Activated naive CD8-positive, alpha-beta T cell treated with anti-CD3 and anti-CD28 coated beads, Interleukin-2, amount 10 ng/mL, durations not matched to agents 7 days and 5 days (primary cell): ENCODE results near the gene MAGEC3. TPM values are rescaled to one million over a fixed set of nuclear protein-coding genes. Genes with fewer than 3 reads are reported as not detected.
"Not testable (repeated sequence)": the region's sequence is repeated elsewhere in the genome, so short reads cannot be mapped to it uniquely, and the experiment has no call there.

ENCODE experiments used
- ATAC-seq: fragments of 150-1000 bp; cut with Tn5 transposase; one replicate; pipeline ENCODE4 v1.10.0; 2021; ENCODE audit warnings: low read depth, moderate library complexity
- POLR2A ChIA-PET: fragments of 350-600 bp; sonication (Branson Sonifier 250); formaldehyde crosslinking; loops from one replicate; lab custom pipeline; 2021; ENCODE audit warnings: antibody characterized with exemption; lab: Charles Lee
- DNase-seq: peaks from one replicate; pipeline ENCODE4 v3.0.0; 2021
- H3K27ac Mint-ChIP-seq: one replicate; pipeline ENCODE4 v1.8.0; 2022; ENCODE audit warnings: mild to moderate bottlenecking, mixed read lengths
- H3K27me3 Mint-ChIP-seq: one replicate; pipeline ENCODE4 v1.8.0; 2022; ENCODE audit warnings: mild to moderate bottlenecking, moderate library complexity, mixed read lengths
- H3K36me3 Mint-ChIP-seq: one replicate; pipeline ENCODE4 v1.8.0; 2021; ENCODE audit warnings: mild to moderate bottlenecking, mixed read lengths
- H3K4me1 Mint-ChIP-seq: one replicate; pipeline ENCODE4 v1.8.0; 2021; ENCODE audit warnings: mixed read lengths
- H3K4me3 Mint-ChIP-seq: one replicate; pipeline ENCODE4 v1.8.0; 2022; ENCODE audit warnings: mild to moderate bottlenecking, moderate library complexity, mixed read lengths
- H3K9me3 Mint-ChIP-seq: one replicate; pipeline ENCODE4 v1.8.0; 2021; ENCODE audit warnings: mixed read lengths
- total RNA-seq, 2 experiments: library from RNA; stranded (reverse); gene quantifications; one replicate each; pipeline ENCODE4 v1.2.3, GENCODE V29; 2021

The MAGEC3 gene, protein sequence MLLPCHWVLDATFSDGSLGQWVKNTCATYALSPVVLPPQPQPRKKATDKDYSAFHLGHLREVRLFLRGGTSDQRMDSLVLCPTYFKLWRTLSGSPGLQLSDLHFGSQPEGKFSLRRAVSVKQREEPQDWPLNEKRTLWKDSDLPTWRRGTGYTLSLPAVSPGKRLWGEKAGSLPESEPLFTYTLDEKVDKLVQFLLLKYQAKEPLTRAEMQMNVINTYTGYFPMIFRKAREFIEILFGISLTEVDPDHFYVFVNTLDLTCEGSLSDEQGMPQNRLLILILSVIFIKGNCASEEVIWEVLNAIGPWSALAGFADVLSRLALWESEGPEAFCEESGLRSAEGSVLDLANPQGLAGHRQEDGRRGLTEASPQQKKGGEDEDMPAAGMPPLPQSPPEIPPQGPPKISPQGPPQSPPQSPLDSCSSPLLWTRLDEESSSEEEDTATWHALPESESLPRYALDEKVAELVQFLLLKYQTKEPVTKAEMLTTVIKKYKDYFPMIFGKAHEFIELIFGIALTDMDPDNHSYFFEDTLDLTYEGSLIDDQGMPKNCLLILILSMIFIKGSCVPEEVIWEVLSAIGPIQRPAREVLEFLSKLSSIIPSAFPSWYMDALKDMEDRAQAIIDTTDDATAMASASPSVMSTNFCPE
- not detected for total RNA-seq

DNA sequence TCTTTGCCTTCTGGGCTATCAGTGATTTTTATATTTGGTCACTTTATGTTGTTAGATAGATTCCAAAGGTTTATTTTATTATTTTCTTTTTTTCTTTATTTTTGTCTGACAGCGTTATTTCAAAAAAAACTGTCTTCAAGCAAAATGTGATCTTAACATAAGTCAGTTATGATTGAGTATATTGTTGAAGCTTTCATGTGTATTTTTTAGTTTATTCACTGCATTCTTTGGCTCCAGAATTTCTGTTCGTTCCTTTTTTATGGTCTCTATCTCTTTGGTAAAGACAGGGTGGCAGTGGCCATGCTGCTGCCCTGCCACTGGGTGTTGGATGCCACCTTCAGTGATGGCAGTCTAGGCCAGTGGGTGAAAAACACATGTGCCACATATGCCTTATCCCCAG lies at the start of gene MAGEC3:
Gene MAGEC3 (plus strand): TSS at position 301 of the 400 bp plus-strand sequence. CDS start 0 bp downstream, at position 301.
- Mint-ChIP-seq H3K4me3 (no peak within 1 kb of the TSS), H3K9me3 (no peaks in the 10 kb centered on the region), H3K36me3 (no peaks in the 10 kb centered on the region), H3K27me3 (no peaks in the 10 kb centered on the region), H3K27ac (no peak within 1 kb of the TSS), H3K4me1 (no peaks in the 10 kb centered on the region)
- POLR2A ChIA-PET: no interaction called here
- no peak for DNase-seq
- no peak for ATAC-seq

DNA sequence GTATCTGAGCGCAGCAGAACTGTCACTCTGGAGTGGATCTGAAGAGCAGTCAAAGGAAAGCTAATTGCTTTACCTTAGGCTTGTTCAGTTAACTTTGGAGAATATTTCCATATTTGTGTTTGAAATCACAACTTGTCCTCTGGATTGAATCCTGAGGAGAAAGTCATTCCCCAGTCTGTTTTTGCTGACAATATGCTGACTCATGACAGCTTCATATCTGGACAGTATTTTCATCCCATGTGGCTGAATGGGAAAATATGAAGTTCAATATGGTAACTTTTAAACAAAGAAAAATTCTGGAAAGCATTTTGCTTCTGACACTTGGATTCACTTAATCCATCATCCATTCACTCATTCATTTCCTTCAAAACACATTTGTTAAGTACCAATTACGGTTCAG lies 46.3 kb upstream of the MAGEC3 start:
- H3K27me3 Mint-ChIP-seq: no peaks in the 10 kb centered on the region
- H3K9me3 Mint-ChIP-seq: no peaks in the 10 kb centered on the region
- POLR2A ChIA-PET: no interaction called here
- no peak overlapping the region for H3K27ac Mint-ChIP-seq
- no peaks in the 10 kb centered on the region for H3K36me3 Mint-ChIP-seq
- no peak overlapping the region for H3K4me3 Mint-ChIP-seq
- no peaks in the 10 kb centered on the region for H3K4me1 Mint-ChIP-seq
- DNase-seq: no peak
- ATAC-seq: no peak

DNA sequence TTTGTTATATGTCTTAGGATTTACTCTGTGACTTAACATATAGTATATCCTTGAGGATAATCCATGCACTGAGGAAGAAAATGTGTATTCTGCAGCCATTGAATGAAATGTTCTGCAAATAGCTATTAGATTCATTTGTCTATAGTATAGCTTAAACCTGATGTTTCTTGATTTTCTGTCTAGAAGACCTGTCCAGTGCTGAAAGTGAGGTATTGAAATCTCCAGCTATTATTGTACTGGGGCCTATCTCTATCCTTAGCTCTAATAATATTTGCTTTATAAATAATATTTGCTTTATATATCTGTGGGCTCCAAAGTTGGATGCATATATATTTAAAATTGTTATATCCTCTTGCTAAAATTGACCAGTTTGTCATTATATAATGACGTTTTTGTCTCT lies 26.7 kb upstream of the MAGEC3 start:
- Mint-ChIP-seq H3K4me3 (no peak overlapping the region), H3K4me1 (no peaks in the 10 kb centered on the region), H3K9me3 (no peaks in the 10 kb centered on the region), H3K27me3 (no peaks in the 10 kb centered on the region), H3K27ac (no peak overlapping the region), H3K36me3 (no peaks in the 10 kb centered on the region)
- DNase-seq: no peak
- no peak for ATAC-seq
- POLR2A ChIA-PET: no interaction called here

DNA sequence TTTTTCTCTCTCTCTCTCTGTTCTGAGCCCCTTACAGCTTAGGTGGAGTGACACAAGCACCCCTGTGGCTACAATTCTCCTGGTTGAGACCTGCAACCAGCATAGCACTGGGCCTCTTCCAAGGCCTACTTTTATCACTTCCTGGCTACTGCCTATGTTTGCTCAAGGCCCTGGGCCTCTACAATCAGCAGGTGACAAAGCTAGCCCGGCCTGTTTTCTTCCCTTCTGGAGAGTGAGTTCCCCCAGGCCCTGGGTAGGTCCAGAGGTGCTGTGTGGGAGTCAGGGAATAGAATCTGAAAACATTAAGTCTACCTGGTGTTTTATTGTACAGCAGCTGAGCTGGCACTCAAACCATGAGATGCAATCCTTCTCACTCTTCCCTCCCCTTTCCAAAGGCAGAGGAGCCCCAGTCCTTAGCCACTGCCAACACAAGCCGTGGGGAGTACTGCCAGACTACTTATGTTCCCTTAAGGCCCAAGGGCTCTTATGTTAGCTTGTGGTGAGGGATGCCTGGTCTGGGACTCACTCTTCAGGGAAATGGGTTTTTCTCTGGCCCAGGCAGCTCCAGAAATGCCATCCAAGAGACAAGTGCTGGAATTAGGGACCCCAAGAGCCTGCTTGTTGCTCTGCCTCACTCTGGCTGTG lies 23.8 kb upstream of the MAGEC3 start:
- DNase-seq: no peak
- Mint-ChIP-seq H3K9me3 (no peaks in the 10 kb centered on the region), H3K4me1 (no peaks in the 10 kb centered on the region), H3K27me3 (no peaks in the 10 kb centered on the region), H3K36me3 (no peaks in the 10 kb centered on the region), H3K4me3 (no peak overlapping the region), H3K27ac (no peak overlapping the region)
- ATAC-seq: no peak
- POLR2A ChIA-PET: no interaction called here

DNA sequence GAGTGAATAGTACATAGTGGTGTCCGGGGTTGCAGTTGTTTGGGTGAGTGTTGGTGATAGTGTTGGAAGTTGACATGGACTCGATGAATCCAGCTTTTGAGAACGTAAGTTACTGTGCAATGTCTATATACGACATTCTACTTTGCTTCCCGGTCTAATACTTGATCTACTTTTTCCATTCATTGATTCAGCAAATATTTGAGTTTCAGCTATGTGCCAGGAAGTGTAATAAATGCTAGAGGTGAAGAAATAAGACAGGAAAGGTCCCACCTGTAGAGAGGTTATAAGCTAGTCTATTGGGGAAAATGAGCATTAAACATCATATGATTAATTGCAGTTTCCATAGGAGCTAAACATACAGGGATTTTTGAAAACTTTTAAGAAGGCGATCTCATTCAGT lies 22.2 kb upstream of the MAGEC3 start:
- H3K27me3 Mint-ChIP-seq: no peaks in the 10 kb centered on the region
- H3K9me3 Mint-ChIP-seq: no peaks in the 10 kb centered on the region
- no peak for ATAC-seq
- no peak overlapping the region for H3K27ac Mint-ChIP-seq
- no peak for DNase-seq
- POLR2A ChIA-PET: no interaction called here
- H3K4me3 Mint-ChIP-seq: no peak overlapping the region
- no peaks in the 10 kb centered on the region for H3K4me1 Mint-ChIP-seq
- H3K36me3 Mint-ChIP-seq: no peaks in the 10 kb centered on the region

DNA sequence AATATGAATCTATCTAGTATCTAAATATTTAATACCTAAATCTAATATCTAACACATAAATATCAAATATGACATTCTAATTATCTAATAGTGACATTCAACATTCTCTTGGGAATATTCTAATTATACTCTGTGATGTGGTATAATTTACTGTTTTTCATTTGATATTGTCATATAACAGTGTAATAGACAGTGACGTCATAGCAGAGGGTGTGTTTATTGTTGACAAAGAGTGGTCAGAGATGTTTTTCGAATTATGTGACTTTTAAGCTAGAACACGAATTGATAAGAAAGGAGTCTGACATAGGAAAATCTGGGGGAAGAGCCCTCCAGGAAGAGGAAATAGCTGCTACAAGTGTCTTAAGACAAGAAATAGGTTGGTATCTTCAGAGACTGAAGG lies 5.9 kb upstream of the MAGEC3 start:
- ATAC-seq (no peak), DNase-seq (no peak)
- Mint-ChIP-seq H3K36me3 (no peaks in the 10 kb centered on the region), H3K4me3 (no peak overlapping the region), H3K9me3 (no peaks in the 10 kb centered on the region), H3K4me1 (no peaks in the 10 kb centered on the region), H3K27ac (no peak overlapping the region), H3K27me3 (no peaks in the 10 kb centered on the region)
- POLR2A ChIA-PET: no interaction called here

DNA sequence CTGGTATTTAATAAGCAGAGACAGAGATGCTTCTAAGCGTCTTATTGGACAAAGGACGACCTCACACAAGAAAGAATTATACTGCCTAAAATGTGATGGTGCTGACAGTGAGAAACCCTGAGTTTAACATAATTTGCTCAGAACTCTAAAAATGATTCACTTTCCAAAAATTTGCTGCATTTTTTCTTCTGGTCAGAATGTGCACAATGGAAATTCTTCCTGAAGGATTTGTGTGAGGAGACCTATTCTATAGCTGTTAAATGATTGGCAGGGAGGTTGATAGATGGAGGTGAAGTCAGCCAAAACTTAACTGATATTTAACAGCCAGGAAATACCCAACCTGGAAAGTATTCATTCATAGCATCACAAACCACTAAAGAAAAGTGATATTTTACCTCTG lies 1.7 kb downstream of the MAGEC3 start:
- no peaks in the 10 kb centered on the region for H3K27me3 Mint-ChIP-seq
- POLR2A ChIA-PET: no interaction called here
- H3K4me3 Mint-ChIP-seq: no peak overlapping the region
- H3K9me3 Mint-ChIP-seq: no peaks in the 10 kb centered on the region
- DNase-seq: no peak
- no peak for ATAC-seq
- no peaks in the 10 kb centered on the region for H3K36me3 Mint-ChIP-seq
- H3K27ac Mint-ChIP-seq: no peak overlapping the region
- H3K4me1 Mint-ChIP-seq: no peaks in the 10 kb centered on the region

DNA sequence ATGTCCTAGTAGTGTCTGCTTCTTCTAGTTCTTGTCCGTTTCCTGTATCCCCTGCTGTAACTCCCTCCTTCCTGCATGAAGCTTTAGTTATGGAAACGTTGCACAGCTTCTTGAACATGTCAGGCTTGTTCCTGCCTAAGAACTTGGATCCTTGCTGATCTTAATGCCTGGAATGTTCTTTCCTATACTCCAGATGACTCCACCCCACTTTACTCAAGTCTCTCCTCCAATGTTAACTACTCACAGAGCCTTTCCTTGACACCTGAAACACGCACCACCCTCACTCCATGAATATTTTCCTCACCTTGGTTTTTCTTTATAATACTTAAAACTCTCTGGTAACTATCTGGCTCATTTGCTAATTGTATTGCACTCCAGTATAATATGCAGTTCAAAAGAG lies 19.4 kb downstream of the MAGEC3 start:
- H3K27ac Mint-ChIP-seq: no peak overlapping the region
- no peak for DNase-seq
- no peaks in the 10 kb centered on the region for H3K4me1 Mint-ChIP-seq
- no peaks in the 10 kb centered on the region for H3K27me3 Mint-ChIP-seq
- H3K4me3 Mint-ChIP-seq: no peak overlapping the region
- POLR2A ChIA-PET: no interaction called here
- ATAC-seq: no peak
- H3K9me3 Mint-ChIP-seq: no peaks in the 10 kb centered on the region
- H3K36me3 Mint-ChIP-seq: no peaks in the 10 kb centered on the region

DNA sequence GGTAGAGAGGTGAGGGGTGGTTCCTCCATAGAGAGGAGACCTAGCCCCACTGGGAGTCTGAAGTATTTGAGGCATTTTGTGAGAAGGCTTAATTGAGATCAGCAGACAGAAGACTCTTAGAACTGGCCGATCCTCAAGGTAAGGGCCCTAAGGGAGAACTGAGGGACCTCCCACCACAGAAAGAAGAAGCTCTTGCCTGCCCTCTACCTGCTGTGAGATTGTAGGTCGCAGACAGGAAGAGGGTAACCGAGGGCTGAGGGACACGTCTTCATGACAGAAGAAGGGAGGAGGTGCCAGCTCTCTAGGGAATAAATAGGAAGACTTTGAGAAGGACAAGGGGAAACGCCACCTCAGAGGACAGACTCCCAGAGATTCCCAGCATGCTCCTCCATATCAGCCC lies 41.5 kb downstream of the MAGEC3 start:
- Mint-ChIP-seq H3K9me3 (no peaks in the 10 kb centered on the region), H3K36me3 (no peaks in the 10 kb centered on the region), H3K27ac (no peak overlapping the region), H3K27me3 (no peaks in the 10 kb centered on the region), H3K4me3 (no peak overlapping the region), H3K4me1 (no peaks in the 10 kb centered on the region)
- no peak for DNase-seq
- no peak for ATAC-seq
- POLR2A ChIA-PET: no interaction called here

DNA sequence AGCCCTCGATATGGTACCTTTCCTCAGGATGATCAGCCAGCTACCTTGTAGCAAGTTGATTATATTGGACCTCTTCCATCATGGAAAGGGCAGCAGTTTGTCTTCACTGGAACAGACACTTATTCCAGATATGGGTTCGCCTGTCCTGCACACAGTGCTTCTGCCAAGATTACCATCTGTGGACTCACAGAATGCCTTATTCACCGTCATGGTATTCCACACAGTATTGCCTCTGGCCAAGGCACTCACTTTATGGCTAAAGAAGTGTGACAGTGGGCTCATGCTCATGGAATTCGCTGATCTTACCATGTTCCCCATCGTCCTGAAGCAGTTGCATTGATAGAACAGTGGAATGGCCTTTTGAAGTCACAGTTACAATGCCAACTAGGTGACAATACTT lies 50.7 kb downstream of the MAGEC3 start:
- H3K9me3 Mint-ChIP-seq, H3K27me3 Mint-ChIP-seq, H3K36me3 Mint-ChIP-seq, H3K4me1 Mint-ChIP-seq, ATAC-seq, POLR2A ChIA-PET, H3K4me3 Mint-ChIP-seq, DNase-seq, H3K27ac Mint-ChIP-seq: not testable (repeated sequence)

DNA sequence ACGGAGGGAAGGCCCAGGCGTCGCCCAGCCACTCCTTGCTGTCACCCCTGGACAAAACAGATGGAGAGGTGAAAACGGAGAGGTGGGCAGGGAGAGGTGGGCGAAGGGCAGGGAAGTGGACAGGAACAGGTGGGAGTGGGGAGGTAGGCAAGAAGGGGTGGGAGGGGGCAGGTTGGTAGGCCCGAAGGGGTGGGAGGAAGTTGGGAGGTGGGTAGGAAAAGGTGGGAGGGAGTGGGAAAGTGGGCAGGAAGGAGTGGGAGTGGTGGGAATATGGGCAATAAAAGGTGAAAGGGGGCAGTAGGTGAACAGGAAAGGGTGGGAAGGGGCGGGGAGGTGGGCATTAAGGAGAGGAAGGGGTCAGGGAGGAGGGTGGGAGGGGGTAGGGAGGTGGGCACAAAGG lies 56.6 kb downstream of the MAGEC3 start:
- no peaks in the 10 kb centered on the region for H3K36me3 Mint-ChIP-seq
- DNase-seq: no peak
- H3K9me3 Mint-ChIP-seq: no peaks in the 10 kb centered on the region
- no peak for ATAC-seq
- H3K27ac Mint-ChIP-seq: no peak overlapping the region
- H3K4me3 Mint-ChIP-seq: no peak overlapping the region
- H3K4me1 Mint-ChIP-seq: no peaks in the 10 kb centered on the region
- H3K27me3 Mint-ChIP-seq: no peaks in the 10 kb centered on the region
- POLR2A ChIA-PET: no interaction called here

DNA sequence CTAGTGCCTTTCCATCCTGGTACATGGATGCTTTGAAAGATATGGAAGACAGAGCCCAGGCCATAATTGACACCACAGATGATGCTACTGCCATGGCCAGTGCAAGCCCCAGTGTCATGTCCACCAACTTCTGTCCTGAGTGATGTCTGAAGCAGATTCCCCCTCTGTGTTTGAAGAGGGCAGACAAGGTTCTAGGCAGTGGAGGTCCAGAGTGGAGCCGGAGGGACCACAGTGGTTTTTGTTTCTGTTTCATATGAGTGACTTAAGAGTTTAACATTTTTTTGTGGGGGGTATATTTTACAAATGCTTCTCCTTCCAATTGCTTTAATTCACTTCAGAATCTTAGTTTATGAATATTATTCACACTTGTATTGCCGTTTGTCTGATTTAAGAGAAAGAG lies 59.6 kb downstream of the MAGEC3 start:
- POLR2A ChIA-PET: no interaction called here
- ATAC-seq (no peak), DNase-seq (no peak)
- H3K4me3 Mint-ChIP-seq: no peak overlapping the region
- H3K36me3 Mint-ChIP-seq: no peaks in the 10 kb centered on the region
- no peaks in the 10 kb centered on the region for H3K27me3 Mint-ChIP-seq
- no peaks in the 10 kb centered on the region for H3K9me3 Mint-ChIP-seq
- no peak overlapping the region for H3K27ac Mint-ChIP-seq
- H3K4me1 Mint-ChIP-seq: no peaks in the 10 kb centered on the region

DNA sequence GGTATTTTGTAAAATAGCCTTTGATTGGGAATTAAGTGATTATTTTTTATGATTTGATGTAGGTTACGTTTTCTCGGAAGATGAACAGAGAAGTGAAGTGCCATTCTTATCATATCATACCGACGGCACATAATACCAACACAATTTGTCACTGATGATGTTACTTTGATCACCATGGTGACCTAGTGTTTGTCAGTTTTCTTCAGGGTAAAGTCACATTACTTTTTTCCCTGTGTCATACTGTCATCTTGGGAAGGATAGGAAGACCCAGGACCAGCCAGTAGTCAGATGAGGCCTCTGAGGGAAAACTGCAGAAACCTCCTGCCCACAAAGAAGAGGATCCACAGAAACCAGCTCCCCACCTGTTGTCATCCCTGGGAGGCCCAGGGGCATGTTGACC lies 64.2 kb downstream of the MAGEC3 start:
- ATAC-seq (no peak), DNase-seq (no peak)
- Mint-ChIP-seq H3K27me3 (no peaks in the 10 kb centered on the region), H3K36me3 (no peaks in the 10 kb centered on the region), H3K9me3 (no peaks in the 10 kb centered on the region), H3K27ac (no peak overlapping the region), H3K4me3 (no peak overlapping the region), H3K4me1 (no peaks in the 10 kb centered on the region)
- POLR2A ChIA-PET: no interaction called here
